Transverse colon (tissue), 3 donors: Measurements from ENCODE around the gene STK32B.
"Not testable (repeated sequence)": the region's sequence is repeated elsewhere in the genome, so short reads cannot be mapped to it uniquely, and the experiment has no call there.

Experiments
- CTCF ChIP-seq, 5 experiments: fragments of 200-600 bp in 3 of 5; fragments of 450-650 bp in 2 of 5; sonication (generic) in 3 of 5; IDR thresholded peaks; 1 replicate in 2 of 5; 2 replicates in 3 of 5; pipeline ENCODE4 v1.5.1; 2016 to 2017; ENCODE audit warnings: antibody characterized with exemption in 5 of 5, inconsistent platforms in 3 of 5, mild to moderate bottlenecking in 2 of 5, moderate library complexity in 1 of 5
- EP300 ChIP-seq: sonication (generic); formaldehyde crosslinking; IDR thresholded peaks from one replicate; pipeline ENCODE4 v1.6.1; 2017; ENCODE audit warnings: antibody characterized with exemption, low read depth

- not testable (repeated sequence) for TF ChIP-seq EP300; CTCF (IDR thresholded peaks at IDR 0.05)
These were observed 195.8 kb downstream of the STK32B start for GRCh38 chr4:5247061-5247460.
